Osteoblast (primary cell): ENCODE data around the gene PLEKHN1. TPM values are rescaled to one million over a fixed set of nuclear protein-coding genes. Genes with fewer than 3 reads are reported as not detected.

Source experiments
- DNase-seq: peaks from one replicate; pipeline ENCODE4 v3.0.0; 2011; ENCODE audit warnings: low spot score, mixed read lengths; ENCODE audit not compliant: insufficient read length; ENCODE audit errors: missing footprints
- H2AFZ ChIP-seq: 2 replicates; pipeline ENCODE4 v1.6.0; 2011; ENCODE audit warnings: mild to moderate bottlenecking, low read length
- H3K27ac ChIP-seq: 2 replicates; pipeline ENCODE4 v1.5.1; 2011; ENCODE audit warnings: mild to moderate bottlenecking, low read depth, low read length, moderate library complexity
- H3K27me3 ChIP-seq: 2 replicates; pipeline ENCODE4 v1.6.0; 2012; ENCODE audit warnings: mild to moderate bottlenecking, control low read depth, inconsistent platforms, low read length, moderate library complexity; ENCODE audit not compliant: insufficient read depth
- H3K36me3 ChIP-seq: 2 replicates; pipeline ENCODE4 v1.5.1; 2011; ENCODE audit warnings: mild to moderate bottlenecking, low read length, control low read depth, moderate library complexity; ENCODE audit not compliant: insufficient read depth
- H3K4me1 ChIP-seq: 2 replicates; pipeline ENCODE4 v1.5.1; 2011; ENCODE audit warnings: mild to moderate bottlenecking, low read length, control low read depth, moderate library complexity; ENCODE audit not compliant: insufficient read depth
- H3K4me2 ChIP-seq: 2 replicates; pipeline ENCODE4 v1.6.0; 2011; ENCODE audit warnings: mild to moderate bottlenecking, low read length; ENCODE audit not compliant: insufficient read depth
- H3K4me3 ChIP-seq: fragments of 200-600 bp; sonication (generic); 3 replicates; pipeline ENCODE4 v1.5.1; 2012; ENCODE audit warnings: mild to moderate bottlenecking, low read length, inconsistent platforms; ENCODE audit not compliant: insufficient read depth
- H3K79me2 ChIP-seq: 2 replicates; pipeline ENCODE4 v1.6.0; 2012; ENCODE audit warnings: mild to moderate bottlenecking, low read length, control low read depth, inconsistent platforms; ENCODE audit not compliant: insufficient read depth
- H3K9me3 ChIP-seq: 2 replicates; pipeline ENCODE4 v1.5.1; 2011; ENCODE audit warnings: low read depth, low read length, control low read depth
- H4K20me1 ChIP-seq: 2 replicates; pipeline ENCODE4 v1.6.0; 2012; ENCODE audit warnings: mild to moderate bottlenecking, low read length, control low read depth; ENCODE audit not compliant: insufficient read depth
- total RNA-seq: library from RNA; depleted of rRNA; stranded (reverse); fragments of >200 nt; gene quantifications from 2 replicates; pipeline ENCODE4 v1.2.3, GENCODE V29; 2012
- TF ChIP-seq, protein P1 (sequence below): IDR thresholded peaks from 2 replicates; pipeline ENCODE4 v1.5.1; 2011; ENCODE audit warnings: mild to moderate bottlenecking, low read depth, low read length, moderate library complexity; ENCODE audit errors: extremely low read depth

PLEKHN1 gene
- total RNA-seq, 1 donor, result 0.36 TPM

DNA sequence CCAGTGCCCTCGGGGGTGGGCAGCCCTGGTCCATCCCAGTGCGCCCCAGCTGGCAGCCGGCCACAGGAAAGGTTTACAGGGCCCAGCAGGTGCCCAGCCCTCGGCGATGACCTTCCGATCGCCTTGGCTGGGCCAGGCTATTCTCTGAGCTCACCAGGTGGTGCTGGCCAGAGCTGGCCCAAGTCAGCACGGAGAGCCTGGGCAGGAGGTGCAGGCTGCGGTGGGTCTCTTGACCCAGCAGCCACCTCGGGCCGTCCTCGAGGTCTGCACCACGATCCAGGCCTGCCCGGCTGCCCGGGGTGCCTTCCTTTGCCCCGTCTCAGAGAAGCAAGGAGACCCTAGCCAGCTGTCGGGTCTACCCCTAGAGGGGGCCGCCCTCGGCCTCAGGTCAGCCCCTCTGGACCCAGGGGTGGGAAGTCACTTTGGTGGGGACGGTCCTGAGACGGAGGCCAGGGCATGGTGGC lies 15.2 kb downstream of the PLEKHN1 start:
- Histone ChIP-seq H3K27ac (no peak overlapping the region), H3K36me3 (no peaks in the 10 kb centered on the region), H3K27me3 (peaks cover 3% of the 10 kb centered on the region), H3K9me3 (no peaks in the 10 kb centered on the region), H3K4me3 (no peak overlapping the region), H2AFZ (no peak overlapping the region), H4K20me1 (no peaks in the 10 kb centered on the region), H3K4me2 (no peak overlapping the region), H3K4me1 (no peaks in the 10 kb centered on the region), H3K79me2 (no peaks in the 10 kb centered on the region)
- TF ChIP-seq, protein P1, sequence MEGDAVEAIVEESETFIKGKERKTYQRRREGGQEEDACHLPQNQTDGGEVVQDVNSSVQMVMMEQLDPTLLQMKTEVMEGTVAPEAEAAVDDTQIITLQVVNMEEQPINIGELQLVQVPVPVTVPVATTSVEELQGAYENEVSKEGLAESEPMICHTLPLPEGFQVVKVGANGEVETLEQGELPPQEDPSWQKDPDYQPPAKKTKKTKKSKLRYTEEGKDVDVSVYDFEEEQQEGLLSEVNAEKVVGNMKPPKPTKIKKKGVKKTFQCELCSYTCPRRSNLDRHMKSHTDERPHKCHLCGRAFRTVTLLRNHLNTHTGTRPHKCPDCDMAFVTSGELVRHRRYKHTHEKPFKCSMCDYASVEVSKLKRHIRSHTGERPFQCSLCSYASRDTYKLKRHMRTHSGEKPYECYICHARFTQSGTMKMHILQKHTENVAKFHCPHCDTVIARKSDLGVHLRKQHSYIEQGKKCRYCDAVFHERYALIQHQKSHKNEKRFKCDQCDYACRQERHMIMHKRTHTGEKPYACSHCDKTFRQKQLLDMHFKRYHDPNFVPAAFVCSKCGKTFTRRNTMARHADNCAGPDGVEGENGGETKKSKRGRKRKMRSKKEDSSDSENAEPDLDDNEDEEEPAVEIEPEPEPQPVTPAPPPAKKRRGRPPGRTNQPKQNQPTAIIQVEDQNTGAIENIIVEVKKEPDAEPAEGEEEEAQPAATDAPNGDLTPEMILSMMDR, result no peak
- DNase-seq, result peak; percentile 29

DNA sequence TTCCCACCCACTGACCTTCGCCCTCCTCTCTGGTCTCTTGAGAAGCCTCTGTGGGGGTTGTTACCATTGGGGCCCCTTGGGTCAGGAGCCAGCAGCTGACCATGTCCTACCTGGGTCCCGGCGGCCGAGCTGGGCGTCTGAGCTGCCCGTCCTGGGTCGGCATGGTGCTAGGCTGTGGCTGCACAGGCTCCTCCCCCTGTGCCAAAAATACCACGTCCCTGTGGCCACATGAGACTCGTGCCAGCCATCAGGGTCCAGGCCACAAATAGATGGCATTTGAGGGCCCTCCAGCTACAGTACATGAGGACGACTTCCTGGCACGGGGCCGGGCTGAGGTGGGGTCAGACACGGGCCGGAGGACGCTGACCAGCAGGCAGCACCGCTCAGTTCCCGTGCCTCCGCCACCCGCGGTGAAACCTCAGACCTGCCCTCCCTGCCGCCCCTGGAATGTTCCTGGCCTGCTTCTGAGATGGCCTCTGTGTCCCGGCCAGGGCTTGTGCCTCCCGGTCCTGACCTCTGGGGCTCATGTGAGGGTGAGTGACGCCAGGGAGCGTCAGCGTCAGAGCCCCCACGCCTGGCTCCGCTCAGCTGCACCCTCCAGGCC lies 15.8 kb downstream of the PLEKHN1 start, which contains the start of gene PERM1:
PERM1 (minus strand) TSS at position 139 of the 604 bp plus-strand sequence. CDS start 1,064 bp downstream, outside the sequence.
- Histone ChIP-seq H3K36me3 (no peaks in the 10 kb centered on the region), H3K27me3 (peaks cover 3% of the 10 kb centered on the region), H3K27ac (no peak within 1 kb of the TSS), H3K4me3 (no peak within 1 kb of the TSS), H3K4me2 (no peak within 1 kb of the TSS), H3K9me3 (no peaks in the 10 kb centered on the region), H3K4me1 (no peaks in the 10 kb centered on the region), H3K79me2 (no peaks in the 10 kb centered on the region), H2AFZ (no peak within 1 kb of the TSS), H4K20me1 (no peaks in the 10 kb centered on the region)
- peak; percentile 80 for DNase-seq
- TF ChIP-seq, protein P1, result no peak

DNA sequence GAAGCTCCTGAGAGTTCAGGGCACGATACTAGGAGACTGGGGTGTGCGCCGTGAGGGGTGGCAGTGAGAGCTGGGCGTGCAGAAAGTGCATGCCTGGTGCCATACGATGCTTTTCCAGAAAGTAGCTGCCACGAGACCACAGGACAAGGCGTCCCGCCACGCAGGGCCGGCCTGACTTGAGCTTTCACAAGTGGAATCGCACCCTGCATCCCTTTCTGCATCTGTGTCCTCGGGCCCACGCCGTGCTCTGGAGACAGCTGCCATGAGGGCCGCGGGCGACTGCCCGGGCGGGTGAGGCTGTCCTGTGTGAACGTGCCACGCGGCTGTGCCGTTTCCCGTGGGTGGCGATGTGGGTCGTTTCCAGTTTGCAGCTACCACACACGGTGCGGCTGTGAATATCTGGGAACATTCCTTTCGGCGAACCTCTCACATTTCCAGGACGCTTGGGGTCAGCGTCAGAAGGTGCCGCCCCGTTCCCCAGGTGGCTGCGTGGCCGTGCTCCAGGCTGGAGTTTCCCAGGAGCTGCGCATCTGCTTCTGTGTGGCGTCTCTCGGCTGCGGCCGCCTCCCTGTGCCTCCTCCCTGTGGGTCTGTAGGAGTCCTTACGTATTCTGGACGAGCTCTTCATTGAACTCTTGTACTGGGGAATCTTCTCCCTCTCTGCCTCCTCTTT lies 16.6 kb downstream of the PLEKHN1 start:
- no peak overlapping the region for H3K4me2 ChIP-seq
- H4K20me1 ChIP-seq, result no peaks in the 10 kb centered on the region
- H3K4me3 ChIP-seq, result no peak overlapping the region
- no peaks in the 10 kb centered on the region for H3K9me3 ChIP-seq
- peak; percentile 86 for DNase-seq
- TF ChIP-seq, protein P1, result no peak
- no peak overlapping the region for H2AFZ ChIP-seq
- no peak overlapping the region for H3K27ac ChIP-seq
- H3K36me3 ChIP-seq, result no peaks in the 10 kb centered on the region
- H3K27me3 ChIP-seq, result peaks cover 3% of the 10 kb centered on the region
- no peaks in the 10 kb centered on the region for H3K4me1 ChIP-seq
- no peaks in the 10 kb centered on the region for H3K79me2 ChIP-seq

DNA sequence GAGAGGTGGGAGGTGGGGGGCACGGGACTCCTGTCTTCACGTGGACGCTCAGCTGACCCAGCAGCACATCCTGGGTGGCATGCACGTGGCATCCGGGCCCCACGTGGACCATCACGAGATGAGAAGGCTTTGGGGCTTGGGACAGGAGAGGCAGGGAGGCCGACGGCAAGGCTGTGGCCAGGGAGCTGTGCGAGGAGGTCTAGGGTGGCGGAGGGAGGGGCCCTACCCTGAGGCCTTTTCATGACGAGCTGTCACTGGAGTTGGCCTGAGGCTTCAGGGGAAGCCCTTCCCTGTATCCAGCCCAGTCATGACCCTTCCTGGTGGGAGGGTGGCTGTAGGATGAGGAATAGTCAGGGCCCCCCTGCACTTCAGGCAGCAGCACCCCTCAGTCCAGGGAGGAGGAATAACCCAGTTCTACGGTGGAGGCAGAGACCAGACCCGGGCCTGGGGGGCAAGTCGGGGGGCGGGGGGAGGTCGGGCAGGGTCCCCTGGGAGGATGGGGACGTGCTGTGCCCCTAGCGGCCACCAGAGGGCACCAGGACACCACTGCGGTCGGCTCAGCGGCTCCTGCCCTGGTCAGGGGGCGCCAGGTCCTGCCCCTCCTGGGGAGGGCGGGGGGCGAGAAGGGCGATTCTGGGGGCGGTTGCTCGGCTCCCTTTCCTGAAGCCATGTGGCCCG lies 17.7 kb downstream of the PLEKHN1 start:
- peak overlapping the region; percentile 64 for H3K4me2 ChIP-seq
- H3K9me3 ChIP-seq, result no peaks in the 10 kb centered on the region
- DNase-seq, result peak; percentile 97
- no peak overlapping the region for H2AFZ ChIP-seq
- no peaks in the 10 kb centered on the region for H3K4me1 ChIP-seq
- no peaks in the 10 kb centered on the region for H3K36me3 ChIP-seq
- TF ChIP-seq, protein P1, result peak; percentile 46
- no peaks in the 10 kb centered on the region for H3K79me2 ChIP-seq
- peak overlapping the region; percentile 54 for H3K4me3 ChIP-seq
- H4K20me1 ChIP-seq, result no peaks in the 10 kb centered on the region
- peaks cover 3% of the 10 kb centered on the region for H3K27me3 ChIP-seq
- no peak overlapping the region for H3K27ac ChIP-seq
